GM12873 (cell line): ENCODE measurements around the gene GPC6.

ENCODE experiments used
- CTCF ChIP-seq: IDR thresholded peaks from 2 replicates; pipeline ENCODE4 v1.5.1; 2012; ENCODE audit warnings: low read depth, mild to moderate bottlenecking, moderate library complexity, low read length, control low read depth; ENCODE audit not compliant: insufficient read depth; ENCODE audit errors: missing control alignments

Gene GPC6

DNA sequence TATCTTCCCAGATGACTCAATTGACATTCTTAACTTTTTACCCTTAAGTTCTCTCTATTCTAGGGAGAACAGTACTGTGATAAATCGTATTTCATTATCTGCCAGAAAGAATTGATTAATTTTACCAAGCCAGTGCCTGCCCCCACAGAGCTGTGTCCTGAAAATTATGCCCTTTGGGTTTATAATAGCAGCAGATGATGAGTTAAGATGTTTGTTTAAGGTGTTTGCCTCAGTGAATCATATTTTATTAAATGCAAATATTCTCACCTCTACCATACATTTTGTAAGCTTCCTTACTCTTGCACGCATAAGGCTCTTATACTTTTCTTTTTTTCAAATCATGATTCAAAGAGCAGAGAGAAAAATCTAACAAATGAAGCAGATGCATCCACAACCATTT, 934.3 kb downstream of the GPC6 start:
- TF ChIP-seq CTCF: no peak

GRCh38 chr13:94162289-94162688, 935.7 kb downstream of the GPC6 start:
- TF ChIP-seq CTCF: no peak

DNA sequence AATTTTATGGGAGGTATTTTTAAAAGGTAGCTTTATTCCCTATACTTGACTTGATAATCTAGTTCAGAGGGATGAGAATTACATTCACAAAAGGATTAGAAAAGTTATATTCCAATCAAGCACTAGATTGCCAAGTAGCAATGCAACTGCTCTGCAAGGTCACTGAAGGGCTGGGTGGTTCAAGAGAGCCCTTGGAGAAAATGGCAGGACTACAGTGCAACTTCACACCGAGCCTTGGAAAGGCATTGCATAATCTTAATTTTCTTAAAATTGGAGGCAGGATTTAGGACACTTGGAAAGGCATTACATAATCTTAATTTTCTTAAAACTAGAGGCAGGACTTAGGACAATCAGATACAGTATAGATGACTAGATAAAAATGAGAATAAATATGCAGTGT, 936.9 kb downstream of the GPC6 start:
- TF ChIP-seq CTCF: no peak

- TF ChIP-seq CTCF: no peak
Observed at GRCh38 chr13:94168783-94169453, 942.3 kb downstream of the GPC6 start.

DNA sequence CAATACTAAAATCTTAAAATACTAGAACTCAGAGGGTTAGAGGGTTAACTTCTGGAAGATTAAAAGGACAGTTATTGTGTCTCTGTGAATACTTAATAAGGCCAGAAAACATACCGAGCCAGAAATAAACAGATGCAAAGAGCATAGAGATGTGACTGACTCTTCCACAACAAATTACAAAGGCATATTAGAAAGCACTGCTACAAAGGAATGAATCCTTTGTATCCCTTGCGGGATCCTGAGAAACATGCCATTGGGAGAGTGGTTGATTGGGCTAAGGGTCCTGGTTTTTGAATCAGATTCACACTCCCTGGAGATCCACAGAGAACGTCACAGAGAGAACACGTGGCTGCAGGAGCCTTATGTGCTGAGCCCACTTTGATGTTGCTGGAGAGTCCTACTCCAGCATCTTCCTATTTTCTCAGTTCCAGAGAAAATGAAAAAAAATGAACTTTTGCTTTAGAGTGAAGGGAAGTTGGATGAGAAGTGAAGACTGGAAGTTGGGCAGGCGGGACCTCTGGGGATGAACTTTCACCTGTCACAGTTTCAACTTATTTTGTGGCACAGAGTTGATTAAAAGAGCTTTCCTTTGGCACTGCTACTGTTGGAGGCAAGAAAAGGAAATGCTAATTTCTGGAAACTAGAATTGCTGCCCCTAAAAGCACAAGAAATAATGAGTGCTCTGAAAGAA, 943.0 kb downstream of the GPC6 start:
- no peak for TF ChIP-seq CTCF

GRCh38 chr13:94170145-94170571, 943.6 kb downstream of the GPC6 start:
- no peak for TF ChIP-seq CTCF

DNA sequence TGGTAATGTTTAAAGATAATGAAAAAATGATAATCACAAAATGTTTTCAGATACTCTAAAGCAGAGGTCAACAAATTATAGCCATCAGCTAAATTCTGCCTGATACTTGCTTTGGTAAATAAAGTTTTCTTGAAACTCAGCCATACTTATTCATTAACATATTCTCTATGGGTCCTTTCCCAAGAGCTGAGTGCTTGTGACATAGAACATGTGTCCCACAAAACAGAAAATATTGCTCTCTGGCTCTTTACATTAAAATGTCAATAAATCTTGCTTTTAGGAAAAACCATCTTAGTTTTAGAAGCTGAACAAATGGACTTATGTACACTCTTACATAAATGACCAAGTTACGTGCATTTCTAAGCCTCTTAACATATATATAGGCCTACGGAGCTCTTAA, 945.8 kb downstream of the GPC6 start:
- TF ChIP-seq CTCF: no peak
